Measurements from ENCODE around the gene SLC7A1.
A peak's percentile ranks its signal among the peaks of the same experiment; 100 is the strongest.
"Not testable (repeated sequence)": the region's sequence is repeated elsewhere in the genome, so short reads cannot be mapped to it uniquely, and the experiment has no call there.

The SLC7A1 gene

DNA sequence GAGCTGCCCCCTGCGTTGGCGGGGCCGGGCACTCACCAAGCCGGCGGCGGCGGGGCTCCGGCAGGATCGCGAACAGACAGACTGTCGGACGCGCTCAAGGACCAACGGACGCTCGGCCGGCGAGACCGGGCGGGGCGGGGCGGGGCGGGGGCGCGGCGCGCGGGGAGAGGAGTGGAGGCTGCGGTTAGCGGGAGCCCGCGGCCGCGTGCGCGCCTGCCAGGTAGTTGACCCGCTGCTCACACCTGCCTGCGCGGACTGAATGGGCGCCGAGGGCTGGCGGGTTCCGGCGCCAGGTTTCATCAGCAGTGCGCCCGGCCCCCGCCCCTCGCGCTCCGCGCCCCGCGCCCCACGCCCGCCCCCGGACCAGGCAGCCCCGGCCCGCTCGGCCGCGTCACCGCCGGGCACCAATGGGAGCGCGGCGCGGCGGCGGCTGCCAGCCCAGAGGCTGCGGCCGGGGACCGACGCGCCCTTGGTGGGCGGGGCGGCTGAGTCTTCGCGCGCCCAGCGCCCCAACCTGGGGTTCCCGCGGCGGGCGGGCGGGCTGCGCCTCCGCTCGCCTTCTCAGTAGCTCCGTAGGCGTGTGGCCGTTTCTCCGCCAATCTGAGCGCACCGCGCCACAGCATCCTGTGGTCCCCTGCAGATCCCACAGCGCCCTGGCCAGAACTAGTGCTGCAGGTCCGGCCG is at the start of gene SLC7A1:
Gene SLC7A1, minus strand, starts transcription at position 309 of the 684 bp plus-strand sequence. CDS start 59,500 bp downstream, outside the sequence.
- peak; percentile 72 for DNase-seq

GRCh38 chr13:29640665-29641064 is 45.2 kb upstream of the SLC7A1 start:
- DNase-seq: no peak

DNA sequence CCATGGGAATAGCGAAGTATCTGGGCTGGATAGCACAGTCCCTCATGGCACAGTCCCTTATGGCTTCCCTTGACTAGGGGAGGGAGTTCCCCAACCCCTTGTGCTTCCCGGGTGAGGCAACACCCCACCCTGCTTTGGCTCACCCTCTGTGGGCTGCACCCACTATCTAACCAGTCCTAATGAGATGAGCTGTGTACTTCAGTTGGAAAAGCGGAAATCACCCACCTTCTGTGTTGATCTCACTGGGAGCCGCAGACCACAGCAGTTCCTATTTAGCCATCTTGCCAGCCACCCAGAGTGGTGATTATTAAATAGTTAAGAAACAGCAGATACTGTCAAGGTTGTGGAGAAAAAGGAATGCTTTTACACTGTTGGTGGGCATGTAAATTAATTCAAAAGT is 41.3 kb upstream of the SLC7A1 start:
- DNase-seq: not testable (repeated sequence)

- no peak for DNase-seq
These were observed 29.5 kb upstream of the SLC7A1 start for GRCh38 chr13:29624997-29625396.

GRCh38 chr13:29621841-29622240 is 26.4 kb upstream of the SLC7A1 start:
- DNase-seq: no peak

DNA sequence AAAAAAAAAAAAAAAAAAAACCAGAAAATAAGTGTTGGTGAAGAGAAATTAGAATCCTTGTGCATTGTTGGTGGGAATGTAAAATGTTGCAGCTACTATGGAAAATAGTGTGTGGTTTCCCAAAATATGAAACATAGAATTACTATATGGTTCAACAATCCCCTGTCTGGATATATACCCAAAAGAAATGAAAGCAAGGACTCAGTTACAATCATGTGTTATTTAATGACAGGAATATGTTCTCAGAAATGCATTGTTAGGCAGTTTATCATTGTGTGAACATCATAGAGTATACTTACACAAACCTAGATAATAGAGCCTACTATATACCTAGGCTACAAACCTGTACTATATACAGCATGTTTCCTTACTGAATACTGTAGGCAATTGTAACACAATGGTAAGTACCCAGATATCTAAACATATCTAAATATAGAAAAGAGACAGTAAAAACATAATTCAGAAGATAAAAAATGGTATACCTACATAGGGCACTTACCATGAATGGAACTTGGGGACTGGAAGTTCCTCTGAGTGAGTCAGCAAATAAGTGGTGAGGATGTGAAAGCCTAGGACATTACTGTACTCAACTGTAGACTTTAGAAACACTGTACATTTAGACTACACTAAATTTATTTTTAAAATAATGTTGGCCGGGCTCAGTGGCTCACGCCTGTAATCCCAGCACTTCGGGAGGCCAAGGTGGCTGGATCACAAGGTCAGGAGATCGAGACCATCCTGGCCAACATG is 25.7 kb upstream of the SLC7A1 start:
- no peak for DNase-seq

GRCh38 chr13:29619995-29620394 is 24.5 kb upstream of the SLC7A1 start:
- no peak for DNase-seq

GRCh38 chr13:29613101-29613500 is 17.6 kb upstream of the SLC7A1 start:
- no peak for DNase-seq

- no peak for DNase-seq
These were observed 12.0 kb upstream of the SLC7A1 start for GRCh38 chr13:29607465-29607864.

GRCh38 chr13:29605860-29606526 is 10.5 kb upstream of the SLC7A1 start:
- DNase-seq: no peak

DNA sequence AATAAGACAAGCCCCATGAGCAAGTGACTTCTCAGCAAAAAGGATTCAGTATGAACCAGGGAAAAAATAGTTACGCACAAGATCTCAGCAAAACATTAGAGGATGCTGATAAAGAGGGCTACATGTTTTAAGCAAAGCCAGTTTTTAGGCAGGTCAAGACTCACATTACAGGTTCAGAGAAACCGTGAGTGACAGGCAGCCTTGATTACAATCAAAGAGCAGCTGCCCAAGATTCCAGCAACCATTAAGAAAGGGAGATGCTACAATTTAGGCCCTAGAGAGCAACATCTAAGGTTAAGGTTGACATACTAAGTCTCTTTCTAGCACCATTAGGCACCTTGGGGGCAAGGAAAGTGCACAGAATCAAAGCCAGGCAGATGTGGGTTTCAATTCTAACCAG is 2.8 kb upstream of the SLC7A1 start:
- DNase-seq: no peak

GRCh38 chr13:29597706-29598105 is 2.2 kb upstream of the SLC7A1 start:
- DNase-seq: no peak

GRCh38 chr13:29597246-29597645 is 1.8 kb upstream of the SLC7A1 start:
- no peak for DNase-seq

- no peak for DNase-seq
These were observed 553 bp upstream of the SLC7A1 start for GRCh38 chr13:29596064-29596418.

GRCh38 chr13:29594710-29595379 is 643 bp downstream of the SLC7A1 start:
- DNase-seq: no peak

DNA sequence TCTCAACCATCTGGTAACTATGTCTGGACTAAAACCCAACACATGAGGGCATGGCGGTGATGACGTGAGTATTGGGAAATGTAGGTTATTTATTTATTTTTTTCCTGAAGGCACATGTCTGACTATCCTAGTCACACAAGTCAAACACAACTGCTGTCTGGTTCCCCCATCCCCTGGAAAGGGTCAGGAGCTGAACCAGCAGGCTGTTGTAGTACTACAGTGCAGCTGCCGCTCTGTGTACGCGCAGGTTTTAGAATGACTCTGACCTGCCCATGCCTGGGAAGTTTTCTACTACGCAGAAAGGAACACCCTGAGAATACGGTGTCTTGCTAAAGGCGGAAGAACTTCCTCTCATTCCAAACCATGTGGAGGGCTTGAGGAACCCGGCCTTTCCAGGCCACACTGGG is 1.2 kb downstream of the SLC7A1 start:
- peak; percentile 23 for DNase-seq

GRCh38 chr13:29593605-29594297 is 1.7 kb downstream of the SLC7A1 start:
- no peak for DNase-seq

DNA sequence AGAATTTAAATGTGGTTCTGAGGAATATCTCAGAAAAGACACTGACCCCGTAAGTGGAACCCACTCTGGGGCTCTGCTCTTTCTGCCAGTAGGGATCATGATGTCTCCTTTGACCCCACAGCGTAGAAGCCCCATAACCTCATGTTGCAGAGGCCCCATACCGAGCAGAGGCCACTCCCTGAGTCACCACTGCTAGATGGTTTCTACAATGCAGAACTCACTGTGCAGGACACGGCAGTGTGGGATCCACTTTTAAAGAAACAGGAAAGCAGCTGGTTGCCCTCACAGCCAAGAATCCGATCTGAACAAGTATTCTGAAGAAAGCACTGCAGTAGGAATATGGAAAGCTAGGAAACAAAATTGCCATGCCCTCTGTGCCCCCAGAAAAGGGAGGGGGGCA is 4.2 kb downstream of the SLC7A1 start:
- DNase-seq: no peak

GRCh38 chr13:29589967-29590366 is 5.5 kb downstream of the SLC7A1 start:
- DNase-seq: no peak

DNA sequence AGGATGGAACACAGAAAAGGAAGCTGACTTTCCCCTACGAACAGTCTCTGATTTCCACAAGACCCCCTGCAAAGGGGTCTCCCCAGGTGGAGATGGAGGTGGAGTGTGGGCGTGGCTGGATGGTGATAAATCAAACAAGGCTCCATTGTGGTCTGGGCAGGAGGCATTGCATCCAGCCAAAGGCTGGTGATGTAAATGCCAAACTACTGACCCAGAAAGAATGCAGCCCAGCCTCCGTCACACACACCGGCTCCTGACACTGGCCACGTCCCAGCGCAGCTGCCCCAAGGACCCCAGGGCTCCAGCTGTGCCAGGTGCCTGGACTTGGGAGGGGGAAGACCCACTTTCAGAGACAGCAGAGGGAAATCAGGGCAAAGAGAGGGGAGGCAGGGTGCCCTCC is 6.3 kb downstream of the SLC7A1 start:
- no peak for DNase-seq

GRCh38 chr13:29587645-29588044 is 7.8 kb downstream of the SLC7A1 start:
- no peak for DNase-seq

- no peak for DNase-seq
These were observed 12.3 kb downstream of the SLC7A1 start for GRCh38 chr13:29583073-29583785.

Data from NCI-H1105 (cell line).